Measurements from ENCODE around the gene JAG1. TPM values are rescaled to one million over a fixed set of nuclear protein-coding genes. Genes with fewer than 3 reads are reported as not detected.

JAG1 gene
- total and polyA plus RNA-seq, 9 of the 15 experiments (the other 6 are each of a cell fraction or from before 2014, with no cell fraction given), result 0.04 to 0.40 (median 0.07) TPM

DNA sequence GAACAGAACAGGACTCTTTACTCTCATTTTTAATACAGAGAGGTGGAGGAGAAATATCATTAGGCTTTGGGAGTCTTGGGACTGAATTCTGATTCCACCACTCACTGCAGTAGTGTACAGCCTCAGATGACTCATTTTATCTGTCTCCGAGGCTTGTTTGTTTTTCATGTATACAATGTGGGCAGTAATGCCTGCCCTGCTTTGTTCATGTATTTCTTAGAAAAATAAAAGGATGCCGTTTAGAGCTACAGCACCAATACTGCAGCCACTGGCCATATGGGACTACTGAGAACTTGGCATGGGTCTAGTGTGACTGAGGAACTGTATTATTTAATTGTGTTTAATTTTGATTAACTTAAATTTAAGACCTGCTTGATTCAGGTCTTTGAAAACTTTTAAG lies 41.2 kb upstream of the JAG1 start:
- ATAC-seq (no peak), FAIRE-seq (no peak), DNase-seq (ENCODE audit: extremely low read depth in 1 of 4, low spot score in 3 of 4) (no peak)
- no peaks in the 10 kb centered on the region for H3K9me1 ChIP-seq (ENCODE audit: control insufficient read depth, insufficient read depth, low read length)
- BruUV-seq (replicated peaks), result no TSS peak
- no peaks in the 10 kb centered on the region for H3K27me3 ChIP-seq (ENCODE audit: control insufficient read depth in 2 of 2, insufficient read depth in 2 of 2, low read length in 2 of 2)
- ChIA-PET CTCF (ENCODE audit: low intra/inter-chr PET ratio) (no interaction called here), POLR2A (no interaction called here)
- H3K4me1 ChIP-seq (replicated peaks in 1 of 2; ENCODE audit: control insufficient read depth in 2 of 2, insufficient read depth in 2 of 2, low read length in 2 of 2), result no peaks in the 10 kb centered on the region
- H2AFZ ChIP-seq (ENCODE audit: low read depth, low read length), result no peak overlapping the region
- no peak overlapping the region for H3K9ac ChIP-seq (ENCODE audit: insufficient read depth in 1 of 2, low read depth in 2 of 2, low read length in 2 of 2)
- in situ Hi-C loops (cut with MboI) (no loop called here), intact Hi-C loops (cut with micrococcal nuclease) (no loop called here)
- no peak overlapping the region for H3K4me3 ChIP-seq
- no peaks in the 10 kb centered on the region for H3K9me3 ChIP-seq (replicated peaks; ENCODE audit: control insufficient read depth, insufficient read depth, low read depth, low read length)
- no peak overlapping the region for H3K4me2 ChIP-seq (ENCODE audit: insufficient read depth, low read length)
- WGBS (ENCODE audit: insufficient coverage, low coverage, missing lambda C conversion rate), result 0% methylated on average over 2 of the region's 2 CpGs
- H3K79me2 ChIP-seq (ENCODE audit: control insufficient read depth, insufficient read depth, low read length), result no peaks in the 10 kb centered on the region
- H4K20me1 ChIP-seq (replicated peaks; ENCODE audit: control insufficient read depth, insufficient read depth, low read length), result no peaks in the 10 kb centered on the region
- H3K27ac ChIP-seq (ENCODE audit: extremely low read depth, low read depth, low read length), result no peak overlapping the region
- H3K36me3 ChIP-seq (ENCODE audit: control insufficient read depth, insufficient read depth, low read length), result no peaks in the 10 kb centered on the region
- TF ChIP-seq RBM15 (IDR thresholded peaks at IDR 0.05; ENCODE audit: insufficient read depth, low read length), result no peak
- no peak for TF ChIP-seq ZFX (CRISPR knock-in tag; IDR thresholded peaks at IDR 0.05)
- TF ChIP-seq RFX7 (CRISPR knock-in tag; IDR thresholded peaks at IDR 0.05), result no peak
- no peak for TF ChIP-seq CCAR2 (IDR thresholded peaks at IDR 0.05; ENCODE audit: low read depth, low read length)
- TF ChIP-seq, protein P1, sequence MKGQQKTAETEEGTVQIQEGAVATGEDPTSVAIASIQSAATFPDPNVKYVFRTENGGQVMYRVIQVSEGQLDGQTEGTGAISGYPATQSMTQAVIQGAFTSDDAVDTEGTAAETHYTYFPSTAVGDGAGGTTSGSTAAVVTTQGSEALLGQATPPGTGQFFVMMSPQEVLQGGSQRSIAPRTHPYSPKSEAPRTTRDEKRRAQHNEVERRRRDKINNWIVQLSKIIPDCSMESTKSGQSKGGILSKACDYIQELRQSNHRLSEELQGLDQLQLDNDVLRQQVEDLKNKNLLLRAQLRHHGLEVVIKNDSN (CRISPR knock-in tag; IDR thresholded peaks at IDR 0.05), result no peak
- TF ChIP-seq SRSF7 (optimal IDR thresholded peaks at IDR 0.05; ENCODE audit: low read depth, low read length), result no peak
- TF ChIP-seq ZNF324 (CRISPR knock-in tag; IDR thresholded peaks at IDR 0.05), result no peak

All from K562 (cell line).